Panc1 (cell line): ENCODE results near the gene SHOC2. TPM values are rescaled to one million over a fixed set of nuclear protein-coding genes. Genes with fewer than 3 reads are reported as not detected.

ENCODE experiments used
- ATAC-seq: fragments of 200-7000 bp; cut with Tn5 transposase; 2 replicates; pipeline ENCODE4 v1.9.1; 2020; ENCODE audit warnings: mild to moderate bottlenecking, moderate library complexity
- BruUV-seq: library from RNA; stranded (reverse); fragments of 400-500 nt; replicated peaks from 2 replicates; lab custom pipeline; 2021; lab: Mats Ljungman, UMichigan
- CTCF ChIA-PET: fragments of 300-600 bp; sonication (Branson Sonifier 250); formaldehyde crosslinking; loops from one replicate; lab custom pipeline; 2022; ENCODE audit warnings: antibody characterized with exemption; lab: Charles Lee
- POLR2A ChIA-PET: fragments of 300-600 bp; sonication (Branson Sonifier 250); formaldehyde crosslinking; loops from one replicate; lab custom pipeline; 2022; ENCODE audit warnings: antibody characterized with exemption; lab: Charles Lee
- DNase-seq: peaks from one replicate; pipeline ENCODE4 v3.0.0-alpha.2; 2010; ENCODE audit warnings: low read depth, low spot score
- H3K27ac ChIP-seq: 2 replicates; pipeline ENCODE4 v1.5.1; 2011; ENCODE audit warnings: mild to moderate bottlenecking, low read length, inconsistent platforms
- H3K27me3 ChIP-seq: fragments of 200-500 bp; sonication (Bioruptor generic); 2 replicates; pipeline ENCODE4 v1.6.0; 2014; ENCODE audit warnings: low read length, inconsistent platforms; ENCODE audit not compliant: control insufficient read depth, insufficient read depth
- H3K36me3 ChIP-seq: fragments of 200-500 bp; sonication (Bioruptor generic); 2 replicates; pipeline ENCODE4 v1.5.1; 2014; ENCODE audit warnings: inconsistent platforms, mild to moderate bottlenecking, low read length, moderate library complexity; ENCODE audit not compliant: control insufficient read depth, insufficient read depth
- H3K4me1 ChIP-seq: 2 replicates; pipeline ENCODE4 v1.5.1; 2011; ENCODE audit warnings: inconsistent platforms, mild to moderate bottlenecking, low read length, moderate library complexity; ENCODE audit not compliant: control insufficient read depth, insufficient read depth
- H3K4me3 ChIP-seq, 2 experiments: 2 replicates each; pipeline ENCODE4 v1.5.1; 2011 to 2012; ENCODE audit warnings: low read depth in 2 of 2, low read length in 2 of 2, mild to moderate bottlenecking in 2 of 2, inconsistent platforms in 1 of 2, moderate library complexity in 1 of 2
- H3K9me3 ChIP-seq: fragments of 200-500 bp; sonication (Bioruptor generic); 2 replicates; pipeline ENCODE4 v1.5.1; 2014; ENCODE audit warnings: low read depth, mild to moderate bottlenecking, inconsistent platforms, low read length, moderate library complexity; ENCODE audit not compliant: control insufficient read depth, insufficient read depth
- CTCF ChIP-seq: fragments of 450-650 bp; IDR thresholded peaks from 2 replicates; pipeline ENCODE4 v1.5.1; 2017; ENCODE audit warnings: mild to moderate bottlenecking
- POLR2AphosphoS5 ChIP-seq: IDR thresholded peaks from 2 replicates; pipeline ENCODE4 v1.6.1; 2012; ENCODE audit warnings: mild to moderate bottlenecking, low read depth, low read length, moderate library complexity
- REST ChIP-seq, 2 experiments: IDR thresholded peaks; 2 replicates each; pipeline ENCODE4 v1.6.1; 2011 to 2012; ENCODE audit warnings: low read depth in 2 of 2, control low read depth in 1 of 2, low read length in 1 of 2, mild to moderate bottlenecking in 1 of 2, moderate library complexity in 1 of 2; ENCODE audit not compliant: insufficient read depth in 1 of 2
- SIN3A ChIP-seq: IDR thresholded peaks from 2 replicates; pipeline ENCODE4 v1.6.1; 2012; ENCODE audit warnings: low read depth, mild to moderate bottlenecking, low read length, moderate library complexity, borderline replicate concordance; ENCODE audit not compliant: insufficient read depth
- TCF7L2 ChIP-seq: IDR thresholded peaks from 2 replicates; pipeline ENCODE4 v1.6.1; 2011; ENCODE audit warnings: mild to moderate bottlenecking, low read depth, low read length, inconsistent platforms
- in situ Hi-C: cut with HindIII; loops from 2 replicates; pipeline ENCODE4 v1.10.0; 2016; ENCODE audit warnings: low sequenced_read_pairs, low pct_unique_long_range_greater_than_20kb
- intact Hi-C: fragments of 100-400 bp; cut with micrococcal nuclease; formaldehyde crosslinking; loops from one replicate; pipeline ENCODE4 v1.10.0; 2022; ENCODE audit not compliant: unreplicated experiment
- total RNA-seq: library from RNA; stranded (reverse); gene quantifications from one replicate; pipeline ENCODE4 v1.2.1, GENCODE V29; 2021; ENCODE audit not compliant: unreplicated experiment

SHOC2 gene
- total RNA-seq, 1 experiment from 2014 or later, result 56.6 TPM

GRCh38 chr10:110972231-110973134 lies 53.1 kb downstream of the SHOC2 start:
- no peak for TF ChIP-seq SIN3A
- no peak for TF ChIP-seq REST (IDR thresholded peaks at IDR 0.05; ENCODE audit: insufficient read depth in 1 of 2, low read depth in 2 of 2, low read length in 1 of 2)
- TF ChIP-seq TCF7L2, result no peak
- no peak for TF ChIP-seq CTCF
- no peak for TF ChIP-seq POLR2AphosphoS5
- intact Hi-C loops (no loop called here), in situ Hi-C loops (no loop called here)
- ChIA-PET CTCF (interaction anchor here (0.6 kb wide), 1 partner anchor 106 kb away, joined by 3 read pairs; no protein-coding TSS in a partner anchor), POLR2A (no interaction called here)
- ATAC-seq (no peak), DNase-seq (no peak)
- no TSS peak for BruUV-seq
- H3K4me3 ChIP-seq, result no peak overlapping the region
- H3K4me1 ChIP-seq, result no peaks in the 10 kb centered on the region; the same call in 1 of the 2 replicates
- H3K36me3 ChIP-seq, result no peaks in the 10 kb centered on the region
- no peaks in the 10 kb centered on the region for H3K27me3 ChIP-seq
- H3K9me3 ChIP-seq, result no peaks in the 10 kb centered on the region
- no peak overlapping the region for H3K27ac ChIP-seq

GRCh38 chr10:110973400-110973799 lies 54.0 kb downstream of the SHOC2 start:
- in situ Hi-C loops, result no loop called here
- POLR2A ChIA-PET, result no interaction called here
- intact Hi-C loops, result no loop called here
- Histone ChIP-seq H3K4me1 (no peaks in the 10 kb centered on the region; the same call in 1 of the 2 replicates), H3K9me3 (no peaks in the 10 kb centered on the region), H3K4me3 (no peak overlapping the region), H3K27ac (no peak overlapping the region), H3K36me3 (no peaks in the 10 kb centered on the region), H3K27me3 (no peaks in the 10 kb centered on the region)
- CTCF ChIA-PET, result no interaction called here
- no TSS peak for BruUV-seq
- DNase-seq (no peak), ATAC-seq (no peak)
- TF ChIP-seq CTCF (no peak), REST (IDR thresholded peaks at IDR 0.05; ENCODE audit: insufficient read depth in 1 of 2, low read depth in 2 of 2, low read length in 1 of 2) (no peak), POLR2AphosphoS5 (no peak), SIN3A (no peak)
